Stimulated activated CD8-positive, alpha-beta memory T cell treated with anti-CD3 and anti-CD28 coated beads, Interleukin-12 subunit alpha, Interleukin-12 subunit beta, amount 100 ng/mL, for 4 hours (primary cell): ENCODE data around the gene OOSP2.
"Not testable (repeated sequence)": the region's sequence is repeated elsewhere in the genome, so short reads cannot be mapped to it uniquely, and the experiment has no call there.

Source experiments
- DNase-seq: peaks from one replicate; pipeline ENCODE4 v3.0.0-alpha.2; 2020; ENCODE audit warnings: low read depth

OOSP2 gene, protein sequence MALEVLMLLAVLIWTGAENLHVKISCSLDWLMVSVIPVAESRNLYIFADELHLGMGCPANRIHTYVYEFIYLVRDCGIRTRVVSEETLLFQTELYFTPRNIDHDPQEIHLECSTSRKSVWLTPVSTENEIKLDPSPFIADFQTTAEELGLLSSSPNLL

DNA sequence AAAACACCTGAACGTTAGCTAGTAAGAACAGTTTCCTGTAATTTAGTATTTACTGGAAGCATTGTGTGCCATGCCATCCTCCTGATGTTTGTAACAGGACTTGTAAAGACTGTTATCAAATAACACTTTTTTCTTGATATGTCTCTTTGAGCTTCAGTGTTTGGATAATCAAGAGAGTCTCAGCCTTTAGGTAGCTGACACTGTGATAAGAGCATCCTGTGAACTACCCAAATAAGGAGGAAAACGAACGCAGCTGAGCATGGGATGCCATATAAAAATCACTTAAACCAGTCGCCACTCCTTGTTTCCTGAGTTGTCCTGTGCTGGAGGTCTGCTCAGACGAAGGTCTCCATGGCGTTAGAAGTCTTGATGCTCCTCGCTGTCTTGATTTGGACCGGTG, at the start of gene OOSP2:
TSS of gene OOSP2 (plus strand) at position 301 of the 400 bp plus-strand sequence. CDS start at position 352, 51 bp downstream.
- DNase-seq: no peak

DNA sequence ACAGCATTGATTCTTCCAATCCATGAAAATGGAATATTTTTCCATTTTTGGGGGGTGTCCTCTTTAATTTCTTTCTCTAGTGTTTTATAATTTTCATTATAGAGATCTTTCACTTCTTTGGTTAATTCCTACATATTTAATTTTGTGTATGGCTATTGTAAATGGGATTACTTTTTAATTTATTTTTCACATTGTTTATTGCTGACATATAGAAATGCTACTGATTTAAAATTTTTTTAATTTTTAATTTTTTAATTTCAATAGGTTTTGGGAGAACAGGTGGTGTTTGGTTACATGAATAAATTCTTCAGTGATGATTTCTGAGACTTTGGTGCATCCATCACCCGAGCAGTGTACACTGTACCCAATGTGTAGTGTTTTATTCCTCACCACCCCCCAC, 49.8 kb upstream of the OOSP2 start:
- no peak for DNase-seq

DNA sequence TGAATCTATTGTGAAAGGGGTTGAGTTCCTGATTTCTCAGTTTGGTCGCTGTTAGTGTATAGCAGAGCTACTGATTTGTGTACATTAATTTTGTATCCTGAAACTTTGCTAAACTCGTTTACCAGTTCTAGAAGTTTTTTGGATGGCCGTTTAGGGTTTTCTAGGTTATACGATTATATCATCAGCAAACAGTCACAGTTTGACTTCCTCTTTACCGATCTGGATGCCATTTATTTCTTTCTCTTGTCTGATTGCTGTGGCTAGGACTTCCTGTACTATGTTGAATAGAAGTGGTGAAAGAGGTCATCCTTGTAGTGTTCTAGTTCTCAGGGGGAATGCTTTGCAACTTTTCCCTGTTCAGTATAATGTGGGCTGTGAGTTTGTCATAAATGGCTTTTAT, 47.8 kb upstream of the OOSP2 start:
- DNase-seq: no peak

DNA sequence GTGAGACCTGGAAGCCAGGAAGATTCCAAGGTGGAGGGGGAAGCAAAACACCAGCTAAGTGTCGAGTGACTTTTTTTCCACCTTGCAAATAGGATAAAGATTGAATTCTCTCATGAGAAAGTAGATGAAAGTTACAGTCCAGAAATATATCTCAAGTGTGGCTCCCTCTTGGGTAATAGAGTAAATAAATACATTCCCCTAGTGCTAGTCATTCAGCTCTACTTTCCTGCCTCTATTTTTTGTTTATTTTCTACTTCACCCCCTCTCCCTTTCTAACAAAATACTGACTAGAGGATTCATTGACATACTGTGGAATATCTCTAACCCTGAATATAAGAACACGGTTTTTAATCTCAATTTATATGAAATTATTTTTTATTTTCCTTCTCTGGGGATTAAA, 42.4 kb upstream of the OOSP2 start:
- no peak for DNase-seq

DNA sequence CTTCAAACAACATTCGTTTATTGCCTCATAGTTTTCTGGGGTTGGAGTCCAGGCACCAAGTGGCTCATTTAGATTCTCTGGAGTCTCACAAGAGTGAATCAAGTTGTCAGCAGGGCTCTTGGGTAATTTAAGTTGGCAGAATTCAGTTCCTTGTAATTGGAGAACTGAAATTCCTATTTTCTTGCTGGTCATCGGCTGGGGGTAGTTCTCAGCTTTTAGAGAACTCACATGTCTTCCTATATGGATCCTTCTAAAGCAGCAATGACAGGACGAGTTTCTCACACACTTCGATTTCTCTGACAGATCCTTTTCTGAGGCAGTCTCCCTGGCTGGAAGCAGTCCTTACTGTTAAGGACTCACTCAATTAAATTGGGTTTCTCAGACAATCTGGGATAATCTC, 40.5 kb upstream of the OOSP2 start:
- DNase-seq: no peak

DNA sequence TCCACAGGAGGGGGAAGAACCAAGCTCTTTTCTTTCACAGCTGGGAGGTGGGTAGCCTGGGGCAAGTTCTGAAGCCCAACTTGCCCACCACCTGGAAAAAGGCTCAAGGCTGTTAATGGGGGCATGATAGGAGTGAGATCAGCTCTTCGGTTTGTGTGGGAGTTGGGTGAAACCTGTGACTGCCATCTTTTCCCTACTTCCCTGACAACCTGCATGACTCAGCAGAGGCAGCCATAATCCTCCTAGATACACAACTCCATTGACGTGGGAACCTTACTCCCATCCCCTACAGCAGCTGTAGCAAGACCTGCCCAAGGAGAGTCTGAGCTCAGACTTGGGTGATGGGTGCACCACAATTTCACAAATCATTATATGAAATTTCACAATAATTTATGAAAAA, 36.5 kb upstream of the OOSP2 start:
- DNase-seq: no peak

DNA sequence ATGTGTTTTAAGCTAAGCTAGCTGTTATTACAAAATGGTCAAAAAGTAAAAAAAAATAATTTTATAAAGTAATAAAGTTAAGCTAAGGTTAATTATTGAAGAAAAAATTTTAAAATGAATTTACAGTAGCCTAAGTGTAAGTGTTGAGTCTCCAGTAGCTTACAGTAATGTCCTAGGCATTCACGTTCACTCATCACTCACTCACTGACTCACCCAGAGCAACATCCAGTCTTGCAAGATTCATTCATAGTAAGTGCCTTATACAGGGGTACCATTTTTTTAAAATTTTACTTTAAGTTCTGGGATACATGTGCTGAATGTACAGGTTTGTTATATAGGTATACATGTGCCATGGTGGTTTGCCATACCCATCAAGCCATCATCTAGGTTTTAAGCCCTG, 34.8 kb upstream of the OOSP2 start:
- no peak for DNase-seq

DNA sequence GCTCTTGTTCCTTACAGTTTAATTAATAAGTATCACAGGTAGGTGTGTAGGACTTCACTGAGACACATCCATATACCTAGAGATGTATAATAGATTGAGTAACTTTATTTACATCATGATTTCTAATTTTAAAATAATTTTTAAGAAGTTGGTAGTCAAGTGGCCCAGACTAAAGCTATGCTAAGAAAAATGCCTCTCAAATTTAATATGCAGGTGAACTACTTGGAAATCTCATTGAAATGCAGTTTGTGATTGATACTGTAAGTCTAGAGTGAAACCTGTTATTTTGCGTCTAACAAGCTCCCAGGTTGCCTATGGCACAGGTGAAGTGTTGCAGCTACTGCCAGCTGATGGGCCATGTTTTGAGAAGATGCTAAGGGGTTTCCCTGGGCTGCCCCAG, 23.3 kb upstream of the OOSP2 start, which contains the start of gene OOSP4B:
TSS of gene OOSP4B (plus strand) at position 301 of the 400 bp plus-strand sequence.
- no peak for DNase-seq

DNA sequence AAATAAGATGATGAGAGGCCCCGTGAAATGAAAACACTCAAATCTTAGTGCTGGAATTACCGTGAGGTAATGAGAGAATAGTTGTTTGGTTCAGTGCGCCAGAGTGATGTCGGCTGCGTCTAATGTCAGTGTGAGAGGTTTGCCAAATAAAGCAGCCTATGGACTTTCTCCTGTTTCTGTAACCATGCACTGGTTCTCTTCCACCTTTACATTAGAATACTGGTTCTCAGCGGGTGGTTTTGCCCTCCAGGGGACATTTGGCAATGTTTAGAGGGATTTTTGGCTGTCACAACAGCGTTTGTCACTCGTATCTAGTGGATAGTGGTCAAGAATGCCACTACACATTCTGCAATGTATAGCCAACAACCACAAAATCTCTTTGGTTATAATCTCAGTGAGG, 22.2 kb upstream of the OOSP2 start:
- DNase-seq: no peak

DNA sequence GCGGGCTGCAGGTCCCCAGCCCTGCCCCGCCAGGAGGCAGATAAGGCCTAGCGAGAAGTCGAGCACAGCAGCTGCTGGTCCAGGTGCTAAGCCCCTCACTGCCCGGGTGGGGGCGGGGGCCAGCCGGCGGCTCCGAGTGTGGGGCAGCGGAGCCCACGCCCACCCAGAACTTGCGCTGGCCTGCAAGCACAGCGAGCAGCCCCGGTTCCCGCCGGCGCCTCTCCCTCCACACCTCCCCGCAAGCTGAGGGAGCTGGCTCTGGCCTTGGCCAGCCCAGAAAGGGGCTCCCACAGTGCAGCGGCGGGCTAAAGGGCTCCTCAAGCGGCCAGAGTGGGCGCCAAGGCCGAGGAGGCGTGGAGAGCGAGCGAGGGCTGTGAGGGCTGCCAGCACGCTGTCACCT, 19.8 kb upstream of the OOSP2 start:
- DNase-seq: not testable (repeated sequence)

DNA sequence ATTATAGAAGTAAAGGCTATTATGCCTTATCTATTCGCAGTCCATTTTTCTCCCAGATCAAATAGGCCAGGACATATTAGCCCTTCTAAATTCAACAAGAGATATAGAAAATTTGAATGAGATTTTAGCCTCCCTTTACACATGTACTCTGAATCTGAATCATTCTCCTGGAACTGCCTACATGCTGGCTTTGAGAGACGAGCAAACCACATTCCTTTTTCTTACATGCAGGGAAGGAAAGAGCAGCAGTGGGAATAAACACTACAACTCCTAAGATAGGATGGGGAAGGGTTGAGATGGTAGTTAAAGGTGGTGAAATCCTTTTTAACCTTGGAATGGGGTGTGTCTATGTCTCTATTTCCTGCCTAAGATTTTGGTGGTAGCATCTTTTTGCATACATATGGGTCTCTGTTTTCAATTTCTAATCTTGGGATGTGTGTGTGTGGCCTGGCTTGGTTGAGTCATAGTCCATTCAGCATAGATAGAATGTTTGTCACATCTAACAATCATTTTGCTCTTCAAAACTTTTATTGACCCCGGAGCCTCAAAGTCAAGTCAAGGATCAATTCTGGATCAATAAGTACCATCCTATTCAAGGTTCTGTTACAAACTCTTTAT, 11.1 kb upstream of the OOSP2 start:
- DNase-seq: no peak

DNA sequence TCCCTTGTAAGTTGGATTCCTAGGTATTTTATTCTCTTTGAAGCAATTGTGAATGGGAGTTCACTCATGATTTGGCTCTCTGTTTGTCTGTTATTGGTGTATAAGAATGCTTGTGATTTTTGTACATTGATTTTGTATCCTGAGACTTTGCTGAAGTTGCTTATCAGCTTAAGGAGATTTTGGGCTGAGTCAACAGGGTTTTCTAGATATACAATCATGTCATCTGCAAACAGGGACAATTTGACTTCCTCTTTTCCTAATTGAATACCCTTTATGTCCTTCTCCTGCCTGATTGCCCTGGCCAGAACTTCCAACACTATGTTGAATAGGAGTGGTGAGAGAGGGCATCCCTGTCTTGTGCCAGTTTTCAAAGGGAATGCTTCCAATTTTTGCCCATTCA, 10.2 kb downstream of the OOSP2 start:
- not testable (repeated sequence) for DNase-seq

DNA sequence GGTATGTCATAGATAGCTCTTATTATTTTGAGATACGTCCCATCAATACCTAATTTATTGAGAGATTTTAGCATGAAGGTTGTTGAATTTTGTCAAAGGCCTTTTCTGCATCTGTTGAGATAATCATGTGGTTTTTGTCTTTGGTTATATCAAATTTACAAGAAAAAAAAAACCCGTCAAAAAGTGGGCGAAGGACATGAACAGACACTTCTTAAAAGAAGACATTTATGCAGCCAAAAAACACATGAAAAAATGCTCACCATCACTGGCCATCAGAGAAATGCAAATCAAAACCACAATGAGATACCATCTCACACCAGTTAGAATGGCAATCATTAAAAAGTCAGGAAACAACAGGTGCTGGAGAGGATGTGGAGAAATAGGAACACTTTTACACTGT, 10.6 kb downstream of the OOSP2 start:
- not testable (repeated sequence) for DNase-seq

DNA sequence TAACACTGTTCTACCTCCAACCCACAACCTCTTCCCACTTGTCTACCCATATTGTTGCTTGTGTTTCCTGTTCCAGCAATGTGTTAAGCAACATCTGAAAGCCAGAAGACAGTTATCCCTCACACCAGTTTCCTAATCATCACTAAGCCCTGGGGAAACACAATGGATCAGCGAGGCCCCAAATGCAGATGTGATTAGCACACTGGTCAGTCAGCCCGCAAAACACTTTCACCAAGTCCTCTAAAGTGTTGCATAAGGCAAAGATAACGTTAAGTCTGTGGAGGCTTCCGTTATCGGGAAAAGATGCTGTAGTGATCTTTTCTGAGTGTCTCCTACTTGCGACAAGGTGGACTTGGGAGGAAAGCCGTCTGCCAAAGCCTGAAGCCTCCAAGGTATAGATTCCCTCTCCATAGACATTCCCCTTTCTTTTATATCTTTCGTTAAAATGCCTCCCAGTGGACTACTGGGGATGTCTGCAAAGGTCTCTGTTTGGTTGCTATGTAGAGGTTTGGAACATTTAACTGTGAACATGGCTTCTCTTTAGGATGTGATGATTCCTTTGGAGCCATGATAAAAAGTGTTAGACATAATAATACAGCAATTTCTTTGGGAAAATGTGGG, 16.2 kb downstream of the OOSP2 start, which contains the start of gene MS4A3:
TSS of gene MS4A3 (plus strand) at position 317 of the 621 bp plus-strand sequence. CDS start 4,496 bp downstream, outside the sequence.
- no peak for DNase-seq

DNA sequence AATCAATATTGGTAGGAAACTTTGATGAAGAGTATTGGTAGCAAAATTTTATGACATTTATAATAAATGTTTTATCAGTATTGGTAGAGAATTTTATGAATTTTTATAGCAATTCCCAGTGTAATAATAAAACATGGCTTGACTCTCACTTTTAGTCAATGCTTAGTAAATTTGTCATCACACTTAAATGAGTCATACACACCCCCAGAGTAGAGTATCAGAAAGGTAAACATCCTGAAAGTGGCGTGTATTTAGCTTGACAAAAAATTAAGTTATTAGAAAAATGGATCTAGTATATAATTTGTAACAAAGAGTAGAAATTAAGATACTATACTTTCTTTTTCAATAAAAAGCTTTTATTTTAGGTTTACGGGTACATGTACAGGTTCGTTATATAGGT, 18.8 kb downstream of the OOSP2 start:
- no peak for DNase-seq

DNA sequence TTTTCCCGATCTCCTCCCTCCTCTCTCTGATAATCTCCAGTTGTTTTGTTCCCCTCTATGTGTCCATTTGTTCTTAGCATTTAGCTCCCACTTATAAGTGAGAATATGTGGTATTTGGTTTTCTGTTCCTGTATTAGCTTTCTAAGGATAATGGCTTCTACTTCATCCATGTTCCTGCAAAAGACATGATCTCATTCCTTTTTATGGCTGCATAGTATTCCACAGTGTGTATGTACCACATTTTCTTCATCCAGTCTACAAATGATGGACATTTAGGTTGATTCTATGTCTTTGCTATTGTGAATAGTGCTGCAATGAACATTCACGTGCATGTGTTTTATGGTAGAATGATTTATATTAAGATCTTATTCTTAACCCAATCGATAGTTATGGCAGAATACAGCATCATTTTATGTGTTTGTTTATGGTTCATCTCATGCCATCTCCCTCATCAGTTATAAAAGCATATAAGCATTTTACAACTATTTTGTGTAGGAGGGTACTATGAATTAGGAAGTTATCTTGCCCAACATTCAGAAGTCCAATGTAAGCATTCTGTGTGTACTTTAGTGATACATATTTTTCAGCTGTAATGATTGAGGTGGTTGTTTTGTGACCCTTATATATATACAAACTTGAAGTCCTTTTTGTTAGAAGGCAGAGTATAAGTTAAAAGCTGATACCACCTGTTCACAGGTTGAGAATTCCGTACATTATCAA, 19.5 kb downstream of the OOSP2 start:
- no peak for DNase-seq

DNA sequence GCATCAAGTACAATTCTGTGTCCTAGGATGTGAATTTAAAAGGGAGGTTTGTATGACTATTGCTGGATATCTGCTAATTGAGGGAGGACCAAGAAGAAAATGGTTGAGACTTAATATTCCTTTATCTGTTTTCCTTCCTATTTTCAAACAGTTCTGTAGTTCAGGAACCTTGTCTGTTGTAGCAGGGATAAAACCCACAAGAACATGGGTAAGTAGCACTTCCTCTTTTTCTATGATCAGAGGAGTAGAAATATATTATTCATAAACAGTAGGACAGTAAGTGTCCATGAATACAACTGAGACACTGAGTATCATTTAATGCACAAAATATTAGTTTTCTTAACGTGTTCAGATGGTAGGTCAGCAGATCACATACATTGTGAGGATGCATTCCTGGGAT, 23.9 kb downstream of the OOSP2 start:
- DNase-seq: no peak

DNA sequence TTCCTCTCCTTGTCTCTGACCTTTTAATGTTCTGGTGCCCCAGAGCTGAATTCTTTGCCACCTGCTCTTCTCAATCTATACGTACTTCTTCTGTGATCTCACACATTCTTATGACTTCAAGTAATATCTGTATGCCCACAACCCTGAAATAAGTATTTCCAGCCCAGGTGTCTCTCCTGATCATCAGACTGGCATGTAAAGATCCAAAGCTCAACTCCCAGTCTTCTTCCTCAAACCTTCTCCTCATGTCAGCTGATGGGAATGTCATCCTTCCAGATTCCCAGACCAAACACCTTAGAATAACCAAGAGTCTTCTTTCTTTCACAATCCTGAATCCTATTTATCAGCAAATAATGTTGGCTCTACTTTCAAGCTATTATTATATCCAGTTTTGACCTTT, 25.6 kb downstream of the OOSP2 start:
- no peak for DNase-seq

DNA sequence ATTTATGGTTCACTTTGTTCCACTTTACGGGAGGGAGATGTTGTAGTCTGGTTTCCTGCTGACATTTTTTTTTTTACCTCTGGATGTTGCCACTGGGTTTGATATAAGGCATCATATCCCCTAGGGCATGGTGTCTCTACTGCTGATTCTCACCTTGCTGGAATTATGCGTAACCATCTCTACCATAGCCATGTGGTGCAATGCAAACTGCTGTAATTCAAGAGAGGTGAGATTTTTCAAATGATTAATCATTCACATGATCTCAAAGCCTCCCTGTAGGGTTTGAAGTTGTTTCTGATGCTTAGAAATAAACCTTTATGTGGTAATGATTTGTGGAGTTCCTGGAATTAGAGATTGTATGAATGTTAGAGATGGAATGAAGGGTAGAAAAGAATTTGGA, 29.2 kb downstream of the OOSP2 start:
- no peak for DNase-seq

DNA sequence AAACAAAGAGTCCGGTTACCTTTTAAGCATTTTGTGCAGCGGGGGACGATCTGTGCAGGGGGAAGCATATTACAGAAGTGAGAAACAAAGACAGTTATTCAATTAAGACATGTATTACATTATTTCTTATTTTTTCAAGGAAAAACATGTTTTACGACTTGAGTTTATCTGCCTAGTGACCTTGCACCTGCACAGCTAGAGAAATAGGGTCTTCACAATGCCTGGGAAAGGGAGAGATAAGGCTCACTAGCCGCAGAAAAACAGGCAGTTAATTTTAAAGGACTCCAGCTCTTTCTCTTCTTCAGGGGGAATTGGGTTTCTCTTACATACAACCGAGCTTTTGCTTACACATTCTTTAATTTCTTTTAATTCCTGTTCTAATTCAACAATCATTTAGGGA, 31.4 kb downstream of the OOSP2 start:
- DNase-seq: not testable (repeated sequence)

DNA sequence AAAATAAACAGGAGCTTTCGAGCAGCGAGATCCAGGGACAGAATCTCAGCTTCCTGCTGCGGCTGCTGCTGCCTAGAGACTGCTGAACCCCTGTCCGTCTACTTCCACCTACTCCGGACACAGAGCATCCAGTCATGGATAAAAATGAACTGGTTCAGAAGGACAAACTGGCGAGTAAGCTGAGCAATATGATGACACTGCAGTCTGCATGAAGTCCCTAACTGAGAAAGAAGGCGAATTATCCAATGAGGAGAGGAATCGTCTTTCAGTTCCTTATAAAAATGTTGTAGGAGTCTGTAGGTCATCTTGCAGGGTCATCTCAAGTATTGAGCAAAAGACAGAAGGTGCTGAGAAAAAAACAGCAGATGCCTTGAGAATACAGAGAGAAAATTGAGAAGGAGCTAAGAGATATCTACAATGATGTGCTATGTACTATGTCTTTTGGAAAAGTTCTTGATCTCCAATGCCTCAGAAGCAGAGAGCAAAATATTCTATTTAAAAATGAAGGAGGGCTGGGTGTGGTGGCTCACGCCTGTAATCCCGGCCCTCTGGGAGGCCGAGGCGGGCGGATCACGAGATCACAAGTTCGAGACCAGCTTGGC, 37.1 kb downstream of the OOSP2 start:
- DNase-seq: no peak

DNA sequence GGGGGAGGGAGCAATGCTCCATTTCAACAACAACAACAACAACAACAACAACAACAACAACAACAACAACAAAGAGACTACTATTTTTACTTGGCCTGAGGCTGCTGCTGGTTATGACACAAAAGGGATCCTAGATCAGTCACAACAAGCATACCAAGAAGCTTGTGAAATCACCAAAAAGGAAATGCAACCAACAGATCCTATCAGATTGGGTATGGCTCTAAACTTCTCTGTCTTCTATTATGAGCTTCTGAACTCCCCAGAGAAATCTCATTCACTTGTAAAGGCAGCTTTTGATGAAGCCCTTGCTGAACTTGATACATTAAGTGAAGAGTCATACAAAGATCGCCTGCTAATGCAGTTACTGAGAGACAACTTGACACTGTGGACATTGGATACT, 37.8 kb downstream of the OOSP2 start:
- no peak for DNase-seq

DNA sequence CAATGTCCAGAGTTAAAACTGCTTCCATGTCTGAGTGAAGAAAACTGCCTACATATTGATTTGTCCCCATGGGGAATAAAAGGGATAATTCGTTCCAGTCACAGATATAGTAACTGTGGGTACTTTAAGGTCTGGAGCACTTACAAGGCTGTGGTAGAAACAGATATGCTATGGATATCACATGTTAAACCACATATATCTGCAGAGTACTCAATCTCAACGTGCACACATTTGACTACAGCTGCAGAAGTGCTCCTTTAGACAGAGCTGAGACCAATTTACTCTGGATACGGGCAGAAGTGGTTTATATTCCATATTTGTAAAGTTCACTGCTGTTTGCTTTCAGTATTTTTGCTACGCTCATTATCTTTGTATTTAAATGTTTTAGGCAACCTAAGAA, 38.5 kb downstream of the OOSP2 start:
- no peak for DNase-seq
